ENCODE data around the gene B3GAT1. TPM values are rescaled to one million over a fixed set of nuclear protein-coding genes. Genes with fewer than 3 reads are reported as not detected.

Gene B3GAT1
- total RNA-seq, 4 donors from 2014 or later = 0.13 to 0.66 (median 0.35) TPM

DNA sequence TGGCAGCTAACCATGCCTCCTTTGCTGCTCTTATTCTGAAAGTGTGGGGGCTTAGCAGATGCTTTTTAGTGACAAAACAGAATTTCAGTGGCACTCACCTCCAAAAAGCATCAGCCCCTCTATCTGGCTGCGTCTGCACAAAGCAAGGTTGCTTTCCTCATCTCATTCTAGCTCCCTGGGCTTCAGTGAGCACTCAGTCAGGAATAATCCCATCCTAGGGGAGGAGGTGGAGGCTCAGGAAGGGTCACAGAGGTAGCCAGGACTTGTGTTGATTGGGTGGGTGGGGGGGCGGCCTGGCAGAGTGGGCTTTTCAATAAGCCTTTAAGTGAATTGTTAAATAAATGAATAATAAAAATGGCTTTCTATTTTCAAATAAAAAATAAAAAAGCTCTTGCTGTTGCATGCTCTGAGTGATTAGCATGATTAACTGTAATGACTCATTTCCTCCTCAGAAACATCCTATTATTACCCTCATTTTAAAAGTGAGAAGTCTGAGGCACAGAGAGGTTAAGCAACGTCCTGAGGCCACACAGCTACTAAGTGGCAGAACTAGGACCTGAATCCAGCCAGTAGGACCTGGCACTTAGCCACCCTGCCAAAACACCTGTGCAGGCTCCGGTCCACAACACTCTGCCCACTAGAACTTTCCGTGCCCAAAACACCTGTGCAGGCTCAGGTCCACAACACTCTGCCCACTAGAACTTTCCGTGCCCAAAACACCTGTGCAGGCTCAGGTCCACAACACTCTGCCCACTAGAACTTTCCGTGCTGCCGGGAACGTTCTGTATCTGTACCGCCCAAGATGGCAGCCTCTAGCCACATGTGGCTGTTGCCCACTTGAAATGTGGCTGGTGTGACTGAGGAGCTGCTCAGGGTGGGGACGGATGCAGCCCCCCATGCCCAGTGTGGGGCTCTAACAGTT lies 5.5 kb downstream of the B3GAT1 start:
- TF ChIP-seq POLR2AphosphoS5 (IDR thresholded peaks at IDR 0.05) (no peak), EP300 (IDR thresholded peaks at IDR 0.05) (no peak)
- TF ChIP-seq, protein P1, sequence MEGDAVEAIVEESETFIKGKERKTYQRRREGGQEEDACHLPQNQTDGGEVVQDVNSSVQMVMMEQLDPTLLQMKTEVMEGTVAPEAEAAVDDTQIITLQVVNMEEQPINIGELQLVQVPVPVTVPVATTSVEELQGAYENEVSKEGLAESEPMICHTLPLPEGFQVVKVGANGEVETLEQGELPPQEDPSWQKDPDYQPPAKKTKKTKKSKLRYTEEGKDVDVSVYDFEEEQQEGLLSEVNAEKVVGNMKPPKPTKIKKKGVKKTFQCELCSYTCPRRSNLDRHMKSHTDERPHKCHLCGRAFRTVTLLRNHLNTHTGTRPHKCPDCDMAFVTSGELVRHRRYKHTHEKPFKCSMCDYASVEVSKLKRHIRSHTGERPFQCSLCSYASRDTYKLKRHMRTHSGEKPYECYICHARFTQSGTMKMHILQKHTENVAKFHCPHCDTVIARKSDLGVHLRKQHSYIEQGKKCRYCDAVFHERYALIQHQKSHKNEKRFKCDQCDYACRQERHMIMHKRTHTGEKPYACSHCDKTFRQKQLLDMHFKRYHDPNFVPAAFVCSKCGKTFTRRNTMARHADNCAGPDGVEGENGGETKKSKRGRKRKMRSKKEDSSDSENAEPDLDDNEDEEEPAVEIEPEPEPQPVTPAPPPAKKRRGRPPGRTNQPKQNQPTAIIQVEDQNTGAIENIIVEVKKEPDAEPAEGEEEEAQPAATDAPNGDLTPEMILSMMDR (IDR thresholded peaks at IDR 0.05) = no peak
- peaks cover 5 to 10% (median 7%) of the 10 kb centered on the region in 4 donors for H3K4me1 ChIP-seq
- no peak for DNase-seq (ENCODE audit: extremely low spot score)

DNA sequence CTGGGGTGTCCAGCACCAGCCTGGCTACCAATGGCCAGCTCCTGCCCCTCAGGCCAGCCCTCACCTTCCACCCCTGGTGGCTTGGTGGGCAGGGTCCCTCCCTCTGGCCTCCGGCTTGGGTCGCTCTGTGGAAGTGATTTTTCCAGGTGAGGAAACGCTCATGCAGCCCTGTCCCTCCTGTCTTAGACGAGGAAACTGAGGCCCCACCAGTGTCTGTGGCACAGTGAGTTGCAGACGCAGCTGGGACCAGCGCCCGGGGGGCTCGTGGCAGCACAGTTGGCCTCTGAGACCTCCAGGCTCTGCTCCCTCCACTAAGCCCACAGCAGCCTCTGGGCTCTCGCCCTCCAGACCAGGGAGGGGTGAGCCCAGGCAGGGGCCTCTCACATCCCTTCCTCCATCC lies 6.2 kb downstream of the B3GAT1 start:
- H3K36me3 ChIP-seq = no peaks in the 10 kb centered on the region
- H3K4me1 ChIP-seq = peaks cover 0 to 3% (median under 1%) of the 10 kb centered on the region in 4 donors
- no peak for DNase-seq (ENCODE audit: extremely low spot score)
- 43% methylated on average over 1 of the region's 9 CpGs for WGBS
- intact Hi-C loops (cut with DNase I) = no loop called here
- H3K27me3 ChIP-seq = peaks cover 0 to 83% (median 9%) of the 10 kb centered on the region in 4 donors
- TF ChIP-seq POLR2AphosphoS5 (IDR thresholded peaks at IDR 0.05) = no peak
- no peak for TF ChIP-seq EP300 (IDR thresholded peaks at IDR 0.05)
- TF ChIP-seq, protein P1 (IDR thresholded peaks at IDR 0.05) = no peak
- no peaks in the 10 kb centered on the region for H3K9me3 ChIP-seq
- no peak overlapping the region for H3K27ac ChIP-seq (replicated peaks in 1 of 4)
- no peak overlapping the region for H3K4me3 ChIP-seq

More for the DNA sequence above, 5.5 kb downstream of the B3GAT1 start:
- Histone ChIP-seq H3K27me3 (peaks cover 0 to 87% (median 15%) of the 10 kb centered on the region in 4 donors), H3K36me3 (no peaks in the 10 kb centered on the region), H3K4me3 (no peak overlapping the region), H3K9me3 (no peaks in the 10 kb centered on the region), H3K27ac (replicated peaks in 1 of 4) (no peak overlapping the region)
- intact Hi-C loops (cut with DNase I) = no loop called here
- WGBS = 75% methylated on average over 11 of the region's 11 CpGs

DNA sequence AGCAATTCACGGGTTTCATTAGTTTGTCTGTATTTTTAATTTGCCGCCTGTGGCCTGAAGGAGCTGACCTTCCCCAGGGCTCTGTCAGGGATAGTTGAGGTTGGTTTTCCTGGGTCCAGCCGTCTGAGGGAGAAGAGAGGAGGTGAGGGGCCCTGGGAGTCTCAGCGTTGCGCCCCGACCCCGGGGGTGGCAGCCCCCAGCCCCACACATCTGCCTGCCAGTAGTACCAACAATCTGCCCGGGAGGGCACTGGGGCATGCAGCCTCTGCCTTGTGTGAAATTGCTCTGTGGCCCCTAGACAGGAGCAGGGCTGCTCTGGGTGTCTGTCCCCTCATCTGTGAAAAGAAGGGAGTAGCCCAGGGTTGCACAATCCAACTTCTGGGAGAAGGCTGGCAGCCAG lies 6.6 kb downstream of the B3GAT1 start:
- DNase-seq (ENCODE audit: extremely low spot score) = no peak
- Histone ChIP-seq H3K27ac (replicated peaks in 1 of 4) (no peak overlapping the region), H3K4me3 (no peak overlapping the region), H3K27me3 (peaks cover 0 to 79% (median 5%) of the 10 kb centered on the region in 4 donors), H3K36me3 (no peaks in the 10 kb centered on the region), H3K9me3 (no peaks in the 10 kb centered on the region), H3K4me1 (no peaks in the 10 kb centered on the region)
- TF ChIP-seq EP300 (IDR thresholded peaks at IDR 0.05) = no peak
- TF ChIP-seq, protein P1 (IDR thresholded peaks at IDR 0.05) = no peak
- no peak for TF ChIP-seq POLR2A (IDR thresholded peaks at IDR 0.05; ENCODE audit: low read depth)
- no peak for TF ChIP-seq POLR2AphosphoS5 (IDR thresholded peaks at IDR 0.05)
- WGBS = 89% methylated on average over 8 of the region's 8 CpGs
- intact Hi-C loops (cut with DNase I) = no loop called here

DNA sequence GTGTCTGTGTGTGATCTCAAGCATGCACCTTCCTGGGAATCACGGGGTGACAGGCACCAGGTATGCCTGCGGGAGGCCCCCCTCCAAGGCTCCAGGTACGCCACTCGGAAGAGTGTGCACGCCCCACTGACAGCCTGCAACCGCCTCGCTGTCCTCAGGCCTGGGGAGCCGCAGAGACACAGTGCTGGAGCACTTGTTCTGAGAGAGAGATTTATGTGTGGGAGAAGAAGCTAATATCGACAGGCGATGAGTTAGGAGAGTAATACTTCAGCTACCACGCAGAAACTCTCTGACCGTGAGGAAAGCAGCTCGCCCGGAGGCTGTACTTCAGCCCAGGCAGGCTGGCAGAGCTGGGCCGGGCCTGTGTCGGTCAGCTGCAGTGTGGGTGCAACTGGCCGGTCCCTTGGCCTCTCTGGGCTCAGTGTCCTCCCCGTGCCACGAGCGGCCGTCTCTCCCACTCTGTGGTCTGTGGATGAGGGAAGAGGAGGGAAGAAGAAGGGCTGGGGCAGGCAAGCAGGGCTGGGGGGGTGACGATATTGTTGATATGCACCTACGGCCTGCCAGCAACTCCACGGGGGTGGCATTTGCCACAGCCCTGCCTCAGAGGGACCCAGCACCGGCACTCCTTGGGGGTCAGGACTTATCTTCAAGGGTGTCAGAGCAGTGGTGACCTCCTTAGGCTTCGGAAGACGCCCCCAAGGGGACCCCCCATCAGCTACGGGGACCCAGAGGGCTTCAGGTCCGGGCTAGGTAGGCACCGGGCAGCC lies 7.3 kb downstream of the B3GAT1 start:
- TF ChIP-seq POLR2A (IDR thresholded peaks at IDR 0.05; ENCODE audit: low read depth) (no peak), EP300 (IDR thresholded peaks at IDR 0.05) (no peak), POLR2AphosphoS5 (IDR thresholded peaks at IDR 0.05) (no peak)
- TF ChIP-seq, protein P1 (IDR thresholded peaks at IDR 0.05) = no peak
- Histone ChIP-seq H3K27ac (replicated peaks in 1 of 4) (no peak overlapping the region), H3K4me1 (no peaks in the 10 kb centered on the region), H3K4me3 (no peak overlapping the region), H3K36me3 (no peaks in the 10 kb centered on the region), H3K9me3 (no peaks in the 10 kb centered on the region), H3K27me3 (peaks cover 0 to 77% (median 0%) of the 10 kb centered on the region in 4 donors)
- intact Hi-C loops (cut with DNase I) = no loop called here
- no peak for DNase-seq (ENCODE audit: extremely low spot score)
- WGBS = 85% methylated on average over 18 of the region's 30 CpGs
